Ishikawa (cell line): Measurements from ENCODE around the gene UBXN10.

ENCODE experiments used
- CEBPB ChIP-seq: IDR thresholded peaks from 2 replicates; pipeline ENCODE4 v1.6.1; 2012
- CREB1 ChIP-seq: IDR thresholded peaks from 2 replicates; pipeline ENCODE4 v1.6.1; 2012; ENCODE audit warnings: low read depth
- EGR1 ChIP-seq: IDR thresholded peaks from 2 replicates; pipeline ENCODE4 v1.6.1; 2012
- EP300 ChIP-seq: IDR thresholded peaks from 2 replicates; pipeline ENCODE4 v1.6.1; 2012; ENCODE audit warnings: borderline replicate concordance
- FOXM1 ChIP-seq: IDR thresholded peaks from 2 replicates; pipeline ENCODE4 v1.6.1; 2012; ENCODE audit warnings: low read depth, borderline replicate concordance
- MAX ChIP-seq: IDR thresholded peaks from 2 replicates; pipeline ENCODE4 v1.6.1; 2012
- NFIC ChIP-seq: IDR thresholded peaks from 2 replicates; pipeline ENCODE4 v1.6.1; 2012
- RAD21 ChIP-seq: IDR thresholded peaks from 2 replicates; pipeline ENCODE4 v1.6.1; 2012; ENCODE audit warnings: low read depth
- REST ChIP-seq: IDR thresholded peaks from 2 replicates; pipeline ENCODE4 v1.6.1; 2012; ENCODE audit warnings: low read depth, mild to moderate bottlenecking
- TAF1 ChIP-seq: IDR thresholded peaks from 2 replicates; pipeline ENCODE4 v1.6.1; 2012; ENCODE audit warnings: low read depth, mild to moderate bottlenecking
- TCF12 ChIP-seq: IDR thresholded peaks from 2 replicates; pipeline ENCODE4 v1.6.1; 2012; ENCODE audit warnings: low read depth
- TEAD4 ChIP-seq: IDR thresholded peaks from 2 replicates; pipeline ENCODE4 v1.6.1; 2012
- USF1 ChIP-seq: IDR thresholded peaks from 2 replicates; pipeline ENCODE4 v1.6.1; 2012
- YY1 ChIP-seq: IDR thresholded peaks from 2 replicates; pipeline ENCODE4 v1.6.1; 2012; ENCODE audit warnings: low read depth
- ZBTB7A ChIP-seq: IDR thresholded peaks from 2 replicates; pipeline ENCODE4 v1.6.1; 2012; ENCODE audit warnings: low read depth

Gene UBXN10

GRCh38 chr1:20220036-20220435 is 34.1 kb downstream of the UBXN10 start:
- no peak for TF ChIP-seq TAF1
- no peak for TF ChIP-seq ZBTB7A
- TF ChIP-seq RAD21 = no peak
- TF ChIP-seq EGR1 = no peak
- TF ChIP-seq YY1 = no peak
- TF ChIP-seq EP300 = no peak
- no peak for TF ChIP-seq CREB1
- TF ChIP-seq TCF12 = no peak
- no peak for TF ChIP-seq REST
- no peak for TF ChIP-seq FOXM1
- TF ChIP-seq CEBPB = no peak
- no peak for TF ChIP-seq MAX
- no peak for TF ChIP-seq NFIC
- no peak for TF ChIP-seq USF1

- TF ChIP-seq EP300 (no peak), TCF12 (no peak), TAF1 (no peak), MAX (no peak), TEAD4 (no peak), EGR1 (no peak), CREB1 (no peak), CEBPB (no peak), USF1 (no peak)
These were observed 37.2 kb downstream of the UBXN10 start for GRCh38 chr1:20223106-20223505.

GRCh38 chr1:20223551-20224419 is 37.9 kb downstream of the UBXN10 start:
- no peak for TF ChIP-seq CREB1
- no peak for TF ChIP-seq YY1
- no peak for TF ChIP-seq CEBPB

- TF ChIP-seq REST (no peak), RAD21 (no peak), USF1 (no peak), TEAD4 (no peak), CREB1 (no peak), ZBTB7A (no peak)
These were observed 38.6 kb downstream of the UBXN10 start for GRCh38 chr1:20224546-20224945.

- no peak for TF ChIP-seq TCF12
- TF ChIP-seq YY1 = no peak
- TF ChIP-seq CEBPB = no peak
- TF ChIP-seq REST = no peak
- no peak for TF ChIP-seq CREB1
- no peak for TF ChIP-seq ZBTB7A
- no peak for TF ChIP-seq EP300
- TF ChIP-seq FOXM1 = no peak
These were observed 41.8 kb downstream of the UBXN10 start for GRCh38 chr1:20227704-20228103.
